Stimulated activated naive B cell treated with anti-CD40 and anti-IgM and Interleukin-4, amounts not matched to agents 10 μg/mL and 1 μg/mL and 100 μg/mL, for 72 hours (primary cell): ENCODE data around the gene FYB2.
A peak's percentile ranks its signal among the peaks of the same experiment; 100 is the strongest.

Source experiments
- ATAC-seq, 2 donors: fragments of 150-1000 bp; cut with Tn5 transposase; replicated peaks; 2 replicates each; pipeline ENCODE4 v1.10.0; 2021; ENCODE audit warnings: moderate library complexity in 1 of 2
- DNase-seq: peaks from one replicate; pipeline ENCODE4 v3.0.0; 2021
- H3K27ac Mint-ChIP-seq: one replicate; pipeline ENCODE4 v1.8.0; 2022; ENCODE audit warnings: mild to moderate bottlenecking, mixed read lengths
- H3K27me3 Mint-ChIP-seq, 2 donors: one replicate each; pipeline ENCODE4 v1.8.0; 2022; ENCODE audit warnings: mixed read lengths in 2 of 2
- H3K36me3 Mint-ChIP-seq, 2 donors: one replicate each; pipeline ENCODE4 v1.8.0; 2022; ENCODE audit warnings: mixed read lengths in 2 of 2, mild to moderate bottlenecking in 1 of 2
- H3K4me1 Mint-ChIP-seq, 2 donors: one replicate each; pipeline ENCODE4 v1.8.0; 2022; ENCODE audit warnings: mixed read lengths in 2 of 2, mild to moderate bottlenecking in 1 of 2
- H3K4me3 Mint-ChIP-seq, 2 donors: one replicate each; pipeline ENCODE4 v1.8.0; 2022; ENCODE audit warnings: mild to moderate bottlenecking in 2 of 2, mixed read lengths in 2 of 2, moderate library complexity in 1 of 2
- H3K9me3 Mint-ChIP-seq, 2 donors: one replicate each; pipeline ENCODE4 v1.8.0; 2022; ENCODE audit warnings: mixed read lengths in 2 of 2, mild to moderate bottlenecking in 1 of 2

Gene FYB2

DNA sequence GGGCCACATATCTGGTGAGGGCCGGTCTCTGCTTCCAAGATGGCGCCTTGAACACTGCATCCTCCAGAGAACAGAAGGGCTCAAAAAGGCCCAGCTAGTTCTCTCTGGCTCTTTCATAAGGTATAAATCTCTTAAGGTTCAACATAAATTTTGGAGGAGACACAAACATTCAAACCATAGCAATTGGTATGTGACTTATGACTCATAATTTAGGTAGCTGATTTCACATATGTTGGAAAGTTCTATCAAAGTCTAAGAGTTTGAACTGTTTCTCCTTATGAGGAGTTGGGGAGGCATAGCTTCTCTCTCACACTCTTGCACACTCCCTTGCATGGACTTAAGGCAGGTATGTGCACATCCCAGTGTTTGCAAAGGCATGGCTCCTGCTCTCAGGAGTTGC is 5.1 kb upstream of the FYB2 start:
- Mint-ChIP-seq H3K9me3 (no peaks in the 10 kb centered on the region), H3K27ac (no peak overlapping the region), H3K36me3 (no peaks in the 10 kb centered on the region), H3K4me1 (peaks cover 0 to 1% of the 10 kb centered on the region in 2 donors), H3K27me3 (peaks cover 29 to 36% of the 10 kb centered on the region in 2 donors), H3K4me3 (no peak overlapping the region)
- DNase-seq (no peak), ATAC-seq (no peak)

DNA sequence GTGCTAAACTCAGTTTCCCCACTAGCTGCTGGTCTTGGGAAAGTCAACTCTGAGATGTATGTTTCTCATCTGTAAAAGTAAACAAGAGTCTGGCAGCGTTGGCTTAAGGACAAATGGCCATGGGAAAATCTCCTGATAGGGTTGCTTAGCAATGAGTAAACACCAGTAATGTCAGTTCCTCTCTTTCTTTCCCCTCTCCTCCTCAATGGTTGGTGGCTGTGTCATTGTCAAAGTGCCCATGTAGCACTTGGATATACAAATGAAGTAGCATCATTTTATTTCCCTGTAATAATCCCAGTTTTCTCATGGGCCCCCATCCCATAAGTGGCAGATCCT is 2.2 kb upstream of the FYB2 start:
- peaks cover 30 to 39% of the 10 kb centered on the region in 2 donors for H3K27me3 Mint-ChIP-seq
- no peaks in the 10 kb centered on the region for H3K36me3 Mint-ChIP-seq
- ATAC-seq (peak in 1 of 2 donors; percentile 36), DNase-seq (no peak)
- H3K4me1 Mint-ChIP-seq = peaks cover 5% of the 10 kb centered on the region in 2 donors
- H3K4me3 Mint-ChIP-seq = no peak overlapping the region
- no peak overlapping the region for H3K27ac Mint-ChIP-seq
- H3K9me3 Mint-ChIP-seq = no peaks in the 10 kb centered on the region

DNA sequence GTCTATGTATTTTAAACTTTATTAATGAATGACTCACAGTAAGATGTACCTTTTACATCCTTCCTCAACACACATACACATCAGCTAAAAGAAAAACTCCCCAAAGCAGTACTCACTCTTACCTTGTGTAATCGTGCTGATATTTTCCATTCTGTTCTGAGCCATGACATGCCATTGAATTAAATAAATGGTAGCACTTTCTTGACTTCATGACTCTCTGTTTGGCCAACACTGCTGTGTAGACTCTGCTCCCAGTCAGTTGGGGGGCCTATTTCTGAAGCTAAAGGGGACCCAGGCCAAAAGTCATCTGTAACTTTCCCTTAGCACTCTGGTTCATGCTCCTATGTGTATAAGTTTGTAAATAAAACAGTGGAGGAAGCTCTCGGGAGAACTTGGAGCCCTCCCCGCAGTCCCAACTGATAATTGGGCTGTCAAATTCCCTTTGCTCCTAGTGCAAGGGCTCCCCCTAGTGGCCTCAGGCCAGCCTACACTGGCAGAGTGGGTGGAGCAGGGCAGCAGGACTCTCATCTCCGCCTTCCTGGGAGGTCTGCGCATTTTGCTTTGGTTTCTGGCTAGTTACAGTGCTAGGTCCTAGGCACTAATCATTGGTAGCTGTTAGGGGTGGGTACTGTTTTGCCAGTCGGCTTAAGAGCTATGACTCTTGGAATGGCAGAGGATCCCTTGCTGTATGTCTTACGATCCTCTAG is 1.7 kb upstream of the FYB2 start:
- H3K4me1 Mint-ChIP-seq = peaks cover 5% of the 10 kb centered on the region in 2 donors
- ATAC-seq = peak; percentile 77 to 78
- no peak overlapping the region for H3K27ac Mint-ChIP-seq
- no peaks in the 10 kb centered on the region for H3K36me3 Mint-ChIP-seq
- H3K9me3 Mint-ChIP-seq = no peaks in the 10 kb centered on the region
- peaks cover 24 to 34% of the 10 kb centered on the region in 2 donors for H3K27me3 Mint-ChIP-seq
- H3K4me3 Mint-ChIP-seq = no peak overlapping the region
- peak; percentile 47 for DNase-seq

DNA sequence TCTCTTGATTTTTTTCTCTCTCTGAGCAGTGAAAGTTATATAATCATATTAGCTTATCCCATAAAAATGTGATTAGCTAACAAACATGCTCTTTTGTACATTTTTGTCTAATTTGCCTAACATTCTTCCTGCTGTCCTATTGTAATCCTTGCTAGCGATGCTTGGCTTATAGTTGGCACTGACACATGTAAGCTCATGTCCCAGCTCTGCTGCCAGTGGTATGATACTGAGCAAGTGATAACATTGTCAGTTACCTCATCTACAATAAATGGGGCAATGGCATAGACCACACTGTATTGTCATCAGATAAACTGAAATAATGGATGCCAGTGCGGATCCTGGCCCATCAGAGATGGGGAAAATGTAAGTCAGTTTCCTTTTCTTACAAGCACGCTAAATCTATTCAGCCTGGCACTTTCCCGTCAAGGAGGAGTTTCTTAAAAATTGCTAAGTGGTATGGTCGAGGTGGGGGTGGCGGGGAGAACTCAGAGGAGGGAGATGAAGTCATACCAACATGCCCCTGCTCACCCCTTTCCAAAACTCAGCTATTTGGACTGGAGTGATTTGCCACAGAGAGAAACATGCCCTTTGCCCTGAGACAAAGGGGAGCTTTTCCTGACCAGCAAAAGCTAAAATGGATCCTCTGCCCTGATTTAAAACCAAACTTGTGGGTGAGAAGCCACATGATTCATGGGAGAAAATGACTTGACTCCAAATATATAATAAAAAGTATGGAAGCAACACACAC is 1.3 kb downstream of the FYB2 start:
- DNase-seq (no peak), ATAC-seq (no peak)
- Mint-ChIP-seq H3K36me3 (peaks cover 0 to 5% of the 10 kb centered on the region in 2 donors), H3K9me3 (peaks cover 9 to 14% of the 10 kb centered on the region in 2 donors), H3K27ac (no peak overlapping the region), H3K4me3 (no peak overlapping the region), H3K27me3 (peaks cover 25 to 37% of the 10 kb centered on the region in 2 donors), H3K4me1 (peaks cover 5% of the 10 kb centered on the region in 2 donors)

DNA sequence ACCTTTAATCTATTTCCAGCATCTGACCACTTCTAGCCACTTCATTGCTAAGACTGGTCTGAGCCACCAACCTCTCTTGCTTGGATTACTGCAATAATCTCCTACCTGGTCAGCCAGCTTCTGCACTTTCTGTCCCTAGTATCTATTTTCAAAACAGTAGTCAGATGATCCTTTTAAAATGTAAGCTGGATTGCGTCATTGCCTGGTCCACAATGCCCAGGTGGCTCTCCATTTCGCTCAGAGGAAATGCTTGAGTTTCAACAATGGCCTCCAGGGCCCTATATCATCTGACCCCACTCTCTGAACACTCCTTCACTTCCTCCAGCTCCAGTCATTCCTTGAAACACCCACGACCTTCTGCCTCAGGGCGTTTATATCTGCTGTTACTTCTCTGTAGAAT is 2.3 kb downstream of the FYB2 start:
- Mint-ChIP-seq H3K36me3 (peaks cover 0 to 5% of the 10 kb centered on the region in 2 donors), H3K4me3 (no peak overlapping the region), H3K27me3 (peaks cover 28 to 41% of the 10 kb centered on the region in 2 donors), H3K4me1 (peaks cover 5% of the 10 kb centered on the region in 2 donors), H3K9me3 (peaks cover 9 to 14% of the 10 kb centered on the region in 2 donors), H3K27ac (no peak overlapping the region)
- ATAC-seq (peak; percentile 50 to 60), DNase-seq (peak; percentile 4)

DNA sequence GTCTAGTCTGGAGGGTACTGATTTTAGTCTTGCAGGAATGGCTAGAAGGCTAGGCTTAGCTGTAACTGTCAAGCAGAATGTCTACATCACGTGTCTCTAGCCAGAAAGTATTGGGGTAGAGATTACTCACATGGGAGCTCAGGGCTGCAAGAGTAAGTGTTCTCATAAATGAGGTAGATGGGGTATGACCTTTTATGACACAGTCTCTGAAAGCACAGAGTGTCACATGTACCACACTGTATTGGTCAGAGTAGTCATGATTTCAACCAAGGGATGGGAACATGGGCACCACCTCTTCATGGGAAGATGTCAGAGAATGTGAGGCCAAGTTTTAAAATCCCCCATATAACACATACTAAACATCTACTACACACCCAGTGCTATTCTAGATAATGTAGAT is 2.9 kb downstream of the FYB2 start:
- ATAC-seq (peak in 1 of 2 donors; percentile 41), DNase-seq (no peak)
- H3K36me3 Mint-ChIP-seq = peaks cover 0 to 5% of the 10 kb centered on the region in 2 donors
- no peak overlapping the region for H3K27ac Mint-ChIP-seq
- peaks cover 31 to 41% of the 10 kb centered on the region in 2 donors for H3K27me3 Mint-ChIP-seq
- H3K4me1 Mint-ChIP-seq = peaks cover 4 to 5% of the 10 kb centered on the region in 2 donors
- H3K9me3 Mint-ChIP-seq = peaks cover 9 to 14% of the 10 kb centered on the region in 2 donors
- no peak overlapping the region for H3K4me3 Mint-ChIP-seq

DNA sequence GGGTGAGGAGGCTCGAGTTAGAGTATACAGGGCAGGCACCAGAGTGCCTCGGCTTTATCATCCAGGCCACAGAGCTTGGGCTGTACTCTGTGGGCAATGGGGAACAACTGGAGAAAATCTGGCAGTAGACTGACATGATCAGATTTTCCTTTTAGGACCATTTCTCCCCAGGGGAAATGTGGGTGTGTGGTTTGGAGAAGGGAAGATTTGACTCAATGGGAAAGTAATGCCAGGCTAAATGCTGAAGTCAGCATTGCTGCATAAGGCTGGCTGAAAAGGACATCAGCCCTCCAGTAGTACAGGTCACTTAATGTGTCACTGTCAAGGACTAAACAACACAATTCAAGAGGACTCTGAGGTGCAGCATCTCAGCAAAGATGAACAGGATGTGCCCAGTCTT is 5.0 kb downstream of the FYB2 start:
- no peak overlapping the region for H3K27ac Mint-ChIP-seq
- H3K4me3 Mint-ChIP-seq = no peak overlapping the region
- H3K27me3 Mint-ChIP-seq = peaks cover 27 to 40% of the 10 kb centered on the region in 2 donors
- H3K36me3 Mint-ChIP-seq = peaks cover 0 to 5% of the 10 kb centered on the region in 2 donors
- peaks cover 4 to 5% of the 10 kb centered on the region in 2 donors for H3K4me1 Mint-ChIP-seq
- no peak for DNase-seq
- peaks cover 9 to 14% of the 10 kb centered on the region in 2 donors for H3K9me3 Mint-ChIP-seq
- no peak for ATAC-seq

DNA sequence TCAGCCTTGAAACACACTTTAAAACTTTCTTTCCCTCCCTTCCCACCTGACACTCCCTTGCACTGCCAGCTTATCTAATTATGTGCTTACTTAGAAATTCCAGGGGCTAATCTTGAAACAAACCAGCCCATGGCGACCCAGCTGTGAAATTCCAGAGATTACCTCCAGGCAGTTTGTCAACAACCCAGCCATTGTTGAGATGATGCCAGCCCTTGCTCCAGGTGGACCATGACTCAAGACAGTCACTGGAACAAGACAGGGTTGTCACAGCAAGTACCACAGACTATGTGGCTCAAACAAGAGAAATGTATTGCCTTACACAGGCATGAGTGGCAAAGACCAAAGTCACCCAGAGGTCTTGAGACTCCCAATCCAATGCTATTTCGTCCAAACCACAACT is 7.9 kb downstream of the FYB2 start:
- peaks cover 9 to 14% of the 10 kb centered on the region in 2 donors for H3K9me3 Mint-ChIP-seq

DNA sequence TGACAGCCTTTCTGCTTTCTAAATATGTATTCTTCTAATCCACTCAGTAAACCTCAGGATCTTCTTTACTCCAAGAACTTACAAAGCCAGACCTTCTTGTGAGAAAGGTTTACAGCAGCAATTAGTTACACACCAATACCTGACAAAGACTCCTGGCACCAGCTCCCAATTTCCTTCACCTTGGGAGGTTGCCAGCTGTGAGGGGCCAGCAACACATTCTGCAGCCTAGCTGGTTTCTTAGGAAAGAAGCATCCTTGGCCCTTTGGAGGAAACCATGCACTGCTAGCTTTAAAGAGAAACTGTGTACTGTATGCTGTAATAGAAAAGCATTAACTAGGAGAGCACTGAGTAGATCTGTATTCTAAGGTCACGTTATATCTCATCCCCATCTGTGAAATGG is 10.8 kb downstream of the FYB2 start:
- no peak overlapping the region for H3K27ac Mint-ChIP-seq
- DNase-seq = no peak
- no peak for ATAC-seq
- H3K4me1 Mint-ChIP-seq = no peaks in the 10 kb centered on the region
- H3K27me3 Mint-ChIP-seq = peaks cover 13 to 22% of the 10 kb centered on the region in 2 donors
- no peak overlapping the region for H3K4me3 Mint-ChIP-seq
- no peaks in the 10 kb centered on the region for H3K36me3 Mint-ChIP-seq
- peaks cover 0 to 2% of the 10 kb centered on the region in 2 donors for H3K9me3 Mint-ChIP-seq

More for the DNA sequence above, 7.9 kb downstream of the FYB2 start:
- Mint-ChIP-seq H3K4me3 (no peak overlapping the region), H3K4me1 (no peaks in the 10 kb centered on the region), H3K27ac (no peak overlapping the region), H3K36me3 (peaks cover 0 to 5% of the 10 kb centered on the region in 2 donors), H3K27me3 (peaks cover 20 to 25% of the 10 kb centered on the region in 2 donors)
- DNase-seq (no peak), ATAC-seq (no peak)

DNA sequence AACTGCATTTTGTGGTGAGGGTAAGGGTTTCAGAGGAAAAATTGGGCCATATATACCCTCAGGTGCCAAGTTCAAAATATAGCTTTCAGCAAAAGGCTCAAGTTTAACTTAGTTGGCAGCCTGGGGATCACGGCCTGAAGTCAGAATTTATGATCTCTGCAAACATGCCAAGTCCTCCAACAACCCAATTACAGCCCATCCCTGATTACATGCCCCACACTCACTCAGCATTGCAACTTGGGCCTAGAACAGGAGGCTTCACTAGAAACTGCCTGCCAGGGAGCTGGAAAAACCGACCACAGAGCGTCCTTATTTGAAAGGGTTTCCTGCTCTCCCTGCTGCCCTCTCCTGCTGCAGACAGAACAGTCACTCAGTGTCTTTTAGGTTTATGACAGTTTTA is 12.4 kb downstream of the FYB2 start:
- no peak for DNase-seq
- Mint-ChIP-seq H3K9me3 (peaks cover 0 to 2% of the 10 kb centered on the region in 2 donors), H3K4me1 (no peaks in the 10 kb centered on the region), H3K4me3 (no peak overlapping the region), H3K27me3 (peaks cover 4 to 14% of the 10 kb centered on the region in 2 donors), H3K36me3 (no peaks in the 10 kb centered on the region), H3K27ac (no peak overlapping the region)
- ATAC-seq = no peak

DNA sequence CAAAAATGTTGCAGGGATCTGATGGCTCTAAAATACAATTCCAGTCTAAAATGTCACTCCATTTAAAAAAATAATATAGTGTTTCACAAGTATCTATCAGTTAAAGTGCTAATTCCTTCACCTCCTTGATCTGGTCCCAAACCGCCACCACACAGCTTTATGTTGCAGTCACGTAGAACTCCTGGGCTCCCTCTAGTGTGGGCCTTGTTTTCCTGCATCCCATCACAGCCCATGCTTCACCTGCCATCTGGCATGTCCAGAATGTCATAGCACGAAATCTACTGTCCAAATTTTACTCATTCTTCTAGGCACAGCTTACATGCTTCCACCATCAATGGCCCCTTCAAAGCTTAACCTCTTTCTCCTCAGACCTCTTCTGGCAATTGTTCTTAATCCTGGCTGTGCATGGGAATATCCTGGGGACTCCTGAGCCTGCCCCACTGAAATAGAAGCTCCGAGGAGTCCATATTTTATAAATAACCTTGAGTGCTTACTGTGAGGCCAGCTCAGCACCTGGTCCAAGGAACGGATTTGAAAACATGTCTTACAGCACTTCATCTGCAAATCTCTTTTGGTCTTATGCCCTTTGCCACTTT is 15.5 kb downstream of the FYB2 start:
- Mint-ChIP-seq H3K4me1 (no peaks in the 10 kb centered on the region), H3K9me3 (peaks cover 0 to 2% of the 10 kb centered on the region in 2 donors), H3K27me3 (peaks cover 0 to 9% of the 10 kb centered on the region in 2 donors), H3K4me3 (no peak overlapping the region), H3K36me3 (no peaks in the 10 kb centered on the region), H3K27ac (no peak overlapping the region)
- ATAC-seq = peak in 1 of 2 donors; percentile 64
- DNase-seq = no peak

DNA sequence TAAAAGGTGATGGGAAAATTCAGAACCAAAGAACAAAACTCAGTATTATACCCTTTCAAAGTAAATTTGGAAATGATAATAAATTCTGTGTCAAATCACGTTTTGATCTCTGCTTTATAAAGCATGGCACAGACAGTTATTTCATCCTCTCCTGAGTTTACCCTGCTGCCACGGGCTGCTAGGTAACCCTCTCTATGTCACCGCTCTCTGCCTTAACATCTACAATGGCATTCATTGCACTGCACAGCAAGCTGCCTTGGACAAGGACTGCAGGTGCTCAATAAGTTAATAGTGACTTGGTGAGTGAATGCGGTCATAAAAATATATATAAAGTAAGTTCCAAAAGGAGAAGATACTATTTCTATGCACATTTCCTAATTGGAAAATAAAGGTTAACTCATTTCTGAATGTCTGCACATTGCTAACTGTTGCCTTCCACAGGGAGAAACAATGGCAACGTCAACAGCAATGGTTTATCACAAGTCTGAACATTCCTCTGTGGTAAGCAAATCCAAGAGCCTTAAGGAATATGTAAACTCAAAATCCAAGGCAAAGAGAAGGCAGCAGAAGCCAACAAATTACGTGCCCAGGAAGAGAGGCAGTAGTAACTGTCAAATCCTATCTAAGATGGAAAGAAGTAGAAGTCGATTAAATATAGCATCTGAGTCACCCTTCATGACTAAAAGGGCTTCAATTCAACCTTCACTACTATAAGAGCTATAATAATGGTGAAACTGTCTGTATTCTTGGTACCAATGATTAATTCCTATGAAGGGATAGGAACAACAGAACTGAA is 19.4 kb downstream of the FYB2 start:
- DNase-seq (no peak), ATAC-seq (no peak)
- Mint-ChIP-seq H3K4me1 (no peaks in the 10 kb centered on the region), H3K9me3 (no peaks in the 10 kb centered on the region), H3K4me3 (no peak overlapping the region), H3K27ac (no peak overlapping the region), H3K27me3 (peaks cover 8 to 12% of the 10 kb centered on the region in 2 donors), H3K36me3 (no peaks in the 10 kb centered on the region)

DNA sequence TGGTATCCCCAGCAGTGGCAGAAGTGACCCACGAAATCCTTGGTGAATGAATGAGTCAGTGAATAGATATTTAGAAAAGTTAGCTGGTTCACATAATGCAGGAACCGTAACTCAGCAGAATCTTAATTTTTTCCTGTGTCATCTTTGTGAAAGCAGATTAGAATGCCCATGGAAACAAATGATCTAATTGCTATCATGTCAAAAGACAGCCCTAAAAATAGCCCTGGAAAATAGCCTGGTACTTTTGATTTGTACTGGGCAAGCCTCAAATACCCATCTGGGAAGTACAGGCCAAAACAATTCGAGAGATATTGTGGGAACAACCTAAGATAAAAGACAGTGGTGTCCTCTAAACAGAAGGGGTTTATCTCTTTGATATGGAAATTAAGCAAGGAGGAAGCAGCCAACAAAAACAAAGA is 21.1 kb downstream of the FYB2 start:
- H3K36me3 Mint-ChIP-seq = no peaks in the 10 kb centered on the region
- no peak overlapping the region for H3K27ac Mint-ChIP-seq
- ATAC-seq (no peak), DNase-seq (no peak)
- H3K4me3 Mint-ChIP-seq = no peak overlapping the region
- H3K27me3 Mint-ChIP-seq = peaks cover 8 to 13% of the 10 kb centered on the region in 2 donors
- no peaks in the 10 kb centered on the region for H3K9me3 Mint-ChIP-seq
- H3K4me1 Mint-ChIP-seq = no peaks in the 10 kb centered on the region

DNA sequence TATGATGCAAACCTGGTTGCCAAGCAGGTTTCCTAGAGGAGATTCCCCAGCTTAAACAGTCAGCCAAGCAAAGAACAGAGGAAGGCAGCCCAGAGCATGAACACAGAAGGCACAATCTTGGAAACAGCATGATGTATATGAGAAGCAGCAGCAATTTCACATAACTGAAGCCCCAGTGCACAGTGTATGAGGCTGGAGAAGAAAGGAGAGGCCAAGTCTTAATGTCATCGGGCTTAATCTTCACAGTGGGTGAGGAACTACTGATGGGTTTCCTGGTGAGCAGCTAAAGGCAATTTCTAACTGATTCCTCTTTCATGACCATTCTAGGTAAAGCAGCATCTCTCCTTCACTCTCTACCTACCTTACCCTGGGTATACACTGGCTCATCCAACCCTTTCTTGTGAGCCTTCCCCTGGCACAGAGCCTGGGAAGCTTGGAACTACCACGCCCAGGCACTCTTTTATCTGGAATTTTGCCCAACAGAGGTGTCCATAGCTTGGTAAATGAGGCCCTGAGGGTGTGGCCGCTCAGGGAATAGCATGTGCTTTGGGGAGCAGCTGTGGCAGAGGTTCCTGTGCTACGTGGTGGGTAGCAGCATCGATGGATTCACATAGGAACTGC is 22.0 kb downstream of the FYB2 start:
- no peaks in the 10 kb centered on the region for H3K4me1 Mint-ChIP-seq
- H3K27me3 Mint-ChIP-seq = peaks cover 8 to 13% of the 10 kb centered on the region in 2 donors
- no peak for ATAC-seq
- no peak for DNase-seq
- no peak overlapping the region for H3K27ac Mint-ChIP-seq
- no peaks in the 10 kb centered on the region for H3K9me3 Mint-ChIP-seq
- H3K4me3 Mint-ChIP-seq = no peak overlapping the region
- H3K36me3 Mint-ChIP-seq = no peaks in the 10 kb centered on the region
